Measurements from ENCODE around the gene B3GALNT2.

B3GALNT2 gene

DNA sequence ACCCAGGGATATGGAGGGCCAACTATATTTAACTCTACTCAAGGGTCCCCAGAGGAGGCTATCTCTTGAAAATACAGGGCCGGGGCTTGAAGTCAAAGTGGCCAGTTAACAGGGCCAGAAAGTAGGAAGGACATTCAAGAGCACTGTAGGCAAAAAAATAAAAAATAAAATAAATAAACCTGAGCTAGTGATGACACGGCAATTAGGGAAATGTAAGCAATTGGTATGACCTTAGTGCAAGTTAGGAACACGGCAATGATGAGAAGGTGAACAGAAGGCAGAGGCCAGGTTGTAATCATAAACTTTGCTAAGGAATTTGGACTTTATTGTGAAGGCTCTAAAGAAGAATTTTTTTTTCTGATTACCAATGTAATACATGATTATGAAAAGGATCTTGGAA is 3.4 kb upstream of the B3GALNT2 start:
- Histone ChIP-seq H3K4me3 (replicated peaks; ENCODE audit: low read depth, low read length) (no peak overlapping the region), H3K27me3 (replicated peaks; ENCODE audit: control insufficient read depth, insufficient read depth, low read length) (no peaks in the 10 kb centered on the region), H3K36me3 (ENCODE audit: control insufficient read depth, insufficient read depth, low read length) (no peaks in the 10 kb centered on the region)
- TF ChIP-seq, protein P1, sequence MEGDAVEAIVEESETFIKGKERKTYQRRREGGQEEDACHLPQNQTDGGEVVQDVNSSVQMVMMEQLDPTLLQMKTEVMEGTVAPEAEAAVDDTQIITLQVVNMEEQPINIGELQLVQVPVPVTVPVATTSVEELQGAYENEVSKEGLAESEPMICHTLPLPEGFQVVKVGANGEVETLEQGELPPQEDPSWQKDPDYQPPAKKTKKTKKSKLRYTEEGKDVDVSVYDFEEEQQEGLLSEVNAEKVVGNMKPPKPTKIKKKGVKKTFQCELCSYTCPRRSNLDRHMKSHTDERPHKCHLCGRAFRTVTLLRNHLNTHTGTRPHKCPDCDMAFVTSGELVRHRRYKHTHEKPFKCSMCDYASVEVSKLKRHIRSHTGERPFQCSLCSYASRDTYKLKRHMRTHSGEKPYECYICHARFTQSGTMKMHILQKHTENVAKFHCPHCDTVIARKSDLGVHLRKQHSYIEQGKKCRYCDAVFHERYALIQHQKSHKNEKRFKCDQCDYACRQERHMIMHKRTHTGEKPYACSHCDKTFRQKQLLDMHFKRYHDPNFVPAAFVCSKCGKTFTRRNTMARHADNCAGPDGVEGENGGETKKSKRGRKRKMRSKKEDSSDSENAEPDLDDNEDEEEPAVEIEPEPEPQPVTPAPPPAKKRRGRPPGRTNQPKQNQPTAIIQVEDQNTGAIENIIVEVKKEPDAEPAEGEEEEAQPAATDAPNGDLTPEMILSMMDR (IDR thresholded peaks at IDR 0.05; ENCODE audit: insufficient read depth, low read length, poor library complexity, severe bottlenecking), result no peak
- DNase-seq (ENCODE audit: extremely low read depth, insufficient read length), result no peak

DNA sequence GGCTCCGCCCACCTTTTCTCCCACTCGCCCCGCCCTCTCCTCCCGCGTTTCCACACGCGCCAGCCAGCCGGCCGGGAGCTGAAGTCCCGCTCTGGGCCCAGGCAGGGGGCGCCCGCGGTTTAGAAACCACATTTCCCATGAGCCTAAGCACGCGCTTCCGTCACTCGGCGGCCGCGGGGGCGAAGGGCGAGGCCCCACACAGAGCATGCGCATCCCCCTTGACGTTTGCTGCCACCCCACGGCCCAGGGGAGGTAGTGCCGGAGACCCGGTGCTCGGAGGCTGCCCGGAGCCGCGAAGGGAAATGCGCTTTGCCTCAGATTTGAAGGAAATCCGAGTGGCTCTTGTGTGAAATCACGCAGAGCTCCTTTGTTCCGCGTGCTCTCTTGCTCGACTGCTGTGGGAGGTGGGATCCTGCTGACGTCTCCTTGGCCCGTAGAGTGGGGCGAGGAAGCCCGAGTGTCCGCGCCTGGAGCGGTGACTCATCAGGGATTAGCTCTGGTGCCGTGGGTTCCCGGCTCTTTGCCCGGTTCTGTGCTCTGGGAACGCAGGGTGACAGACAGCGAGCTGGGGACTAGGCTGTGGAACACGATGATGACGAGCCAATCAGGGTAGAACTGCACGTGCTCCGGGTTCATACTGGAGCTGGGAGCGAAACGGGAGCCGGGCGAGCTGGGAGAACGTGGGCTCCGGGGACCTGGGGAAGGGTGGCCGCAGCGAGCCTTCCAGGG is 406 bp upstream of the B3GALNT2 start:
- H3K36me3 ChIP-seq (ENCODE audit: control insufficient read depth, insufficient read depth, low read length), result no peaks in the 10 kb centered on the region
- H3K27me3 ChIP-seq (replicated peaks; ENCODE audit: control insufficient read depth, insufficient read depth, low read length), result no peaks in the 10 kb centered on the region
- peak; percentile 100 for DNase-seq (ENCODE audit: extremely low read depth, insufficient read length)
- H3K4me3 ChIP-seq (replicated peaks; ENCODE audit: low read depth, low read length), result peak overlapping the region; percentile 84
- TF ChIP-seq, protein P1 (IDR thresholded peaks at IDR 0.05; ENCODE audit: insufficient read depth, low read length, poor library complexity, severe bottlenecking), result peak; percentile 89

DNA sequence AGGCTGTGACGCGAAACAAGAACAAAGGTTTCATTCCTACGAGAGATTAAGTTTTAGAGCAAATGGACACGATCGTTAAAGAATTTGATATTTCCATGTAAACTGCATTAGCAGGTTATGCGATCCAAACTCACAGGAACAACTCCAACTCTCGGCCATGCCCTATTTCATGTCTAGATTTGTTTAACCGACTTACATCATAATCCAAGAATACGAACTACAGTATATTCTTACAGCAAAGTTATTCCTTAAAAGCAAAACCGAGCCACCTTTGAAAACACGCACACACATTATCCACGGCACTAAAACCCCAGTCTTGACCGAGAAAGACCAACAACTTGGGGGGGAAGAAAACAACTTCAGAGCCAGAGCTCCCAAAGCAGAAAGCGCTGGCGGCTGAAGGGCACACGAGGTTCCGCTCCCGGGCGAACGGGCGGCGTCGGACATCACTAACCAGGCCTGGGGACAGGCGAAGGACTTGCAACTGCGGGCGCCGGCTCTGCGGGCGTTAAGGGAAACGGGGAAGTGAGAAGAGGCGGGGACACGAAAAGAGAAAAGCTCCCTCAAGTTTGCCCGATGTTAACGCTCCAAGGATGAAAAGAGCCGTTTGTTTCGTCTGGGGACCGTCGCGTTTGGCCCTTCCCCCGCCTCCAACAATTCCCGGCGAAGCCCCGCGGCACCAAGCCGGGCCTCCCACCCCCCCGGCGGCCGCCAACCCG is 690 bp downstream of the B3GALNT2 start:
- TF ChIP-seq, protein P1 (IDR thresholded peaks at IDR 0.05; ENCODE audit: insufficient read depth, low read length, poor library complexity, severe bottlenecking), result no peak
- H3K27me3 ChIP-seq (replicated peaks; ENCODE audit: control insufficient read depth, insufficient read depth, low read length), result no peaks in the 10 kb centered on the region
- no peaks in the 10 kb centered on the region for H3K36me3 ChIP-seq (ENCODE audit: control insufficient read depth, insufficient read depth, low read length)
- peak overlapping the region; percentile 84 for H3K4me3 ChIP-seq (replicated peaks; ENCODE audit: low read depth, low read length)
- DNase-seq (ENCODE audit: extremely low read depth, insufficient read length), result peak; percentile 75

DNA sequence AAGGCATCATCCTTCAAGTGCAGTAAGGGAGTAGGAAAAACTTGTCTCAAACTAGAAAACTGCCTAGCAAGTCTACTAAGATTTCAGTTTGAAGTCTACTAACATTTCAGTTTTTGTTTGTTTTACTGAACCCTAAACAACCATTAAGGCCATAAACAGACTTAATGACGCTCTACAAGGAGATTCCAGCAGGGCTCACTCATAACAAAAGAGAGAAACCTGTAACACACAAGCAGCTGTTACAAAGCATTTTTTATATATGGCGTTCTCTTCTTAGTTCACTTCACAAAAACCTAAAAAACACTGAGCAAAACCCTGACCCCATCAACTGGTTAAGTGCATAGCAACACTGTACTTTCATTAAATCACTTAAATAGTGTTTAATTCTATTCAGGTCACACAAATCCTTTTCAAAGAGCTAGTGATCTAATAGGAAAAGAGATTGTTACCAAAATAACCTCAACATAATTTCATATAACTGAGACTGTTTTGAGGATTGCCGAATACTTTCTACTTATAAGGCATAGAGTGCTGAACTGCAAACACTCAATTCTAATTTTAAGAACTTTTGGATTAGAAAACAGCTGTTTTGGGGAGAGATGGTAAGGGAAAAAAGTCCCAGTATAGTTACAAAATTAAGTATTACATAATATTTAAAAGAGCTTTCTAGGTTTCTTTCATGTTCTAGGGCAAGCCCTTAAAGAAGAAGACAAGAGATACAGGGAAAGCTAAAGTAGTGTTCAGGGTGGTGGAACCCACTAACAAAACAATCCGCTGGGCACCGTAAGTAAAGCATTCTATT is 1.4 kb downstream of the B3GALNT2 start:
- no peaks in the 10 kb centered on the region for H3K27me3 ChIP-seq (replicated peaks; ENCODE audit: control insufficient read depth, insufficient read depth, low read length)
- H3K36me3 ChIP-seq (ENCODE audit: control insufficient read depth, insufficient read depth, low read length), result no peaks in the 10 kb centered on the region
- TF ChIP-seq, protein P1 (IDR thresholded peaks at IDR 0.05; ENCODE audit: insufficient read depth, low read length, poor library complexity, severe bottlenecking), result no peak
- peak; percentile 21 for DNase-seq (ENCODE audit: extremely low read depth, insufficient read length)
- H3K4me3 ChIP-seq (replicated peaks; ENCODE audit: low read depth, low read length), result peak overlapping the region; percentile 84

DNA sequence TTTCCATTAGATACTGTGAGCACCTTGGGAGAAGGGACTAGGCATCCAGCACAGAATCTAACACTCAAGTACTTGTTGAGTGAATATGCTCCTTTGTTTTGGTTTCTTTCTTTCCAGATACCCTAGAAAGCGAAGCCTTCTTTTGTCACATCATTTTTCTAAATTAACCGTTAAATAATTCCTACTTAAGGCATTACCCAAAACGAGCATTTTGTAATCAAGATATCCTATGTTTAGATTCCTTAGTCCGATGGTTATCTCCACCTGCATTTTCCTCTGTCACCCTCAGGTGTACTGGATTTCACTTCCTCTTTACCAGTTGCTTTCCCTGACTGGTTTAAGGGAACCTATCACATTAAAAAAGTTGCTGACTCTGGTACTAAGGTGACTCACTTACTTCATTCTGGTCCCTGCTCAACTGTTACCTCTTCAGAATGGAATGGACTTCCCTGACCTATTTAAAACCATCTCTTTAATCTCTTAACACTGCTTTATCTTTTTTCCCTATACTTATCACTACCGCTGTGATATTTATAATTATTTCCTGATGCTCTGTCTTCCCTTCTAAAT is 3.2 kb downstream of the B3GALNT2 start:
- TF ChIP-seq, protein P1 (IDR thresholded peaks at IDR 0.05; ENCODE audit: insufficient read depth, low read length, poor library complexity, severe bottlenecking), result no peak

More for the DNA sequence above, 3.2 kb downstream of the B3GALNT2 start:
- Histone ChIP-seq H3K27me3 (replicated peaks; ENCODE audit: control insufficient read depth, insufficient read depth, low read length) (no peaks in the 10 kb centered on the region), H3K36me3 (ENCODE audit: control insufficient read depth, insufficient read depth, low read length) (no peaks in the 10 kb centered on the region), H3K4me3 (replicated peaks; ENCODE audit: low read depth, low read length) (no peak overlapping the region)
- DNase-seq (ENCODE audit: extremely low read depth, insufficient read length), result no peak
